GM10266 (cell line): ENCODE measurements around the gene APC2.
A peak's percentile ranks its signal among the peaks of the same experiment; 100 is the strongest.
"Not testable (repeated sequence)": the region's sequence is repeated elsewhere in the genome, so short reads cannot be mapped to it uniquely, and the experiment has no call there.

ENCODE experiments used
- DNase-seq: peaks from one replicate; pipeline ENCODE4 v3.0.0; 2012; ENCODE audit errors: extremely low spot score
- TF ChIP-seq, protein P1 (sequence below): IDR thresholded peaks from 2 replicates; pipeline ENCODE4 v1.5.1; 2012; ENCODE audit warnings: mild to moderate bottlenecking, low read depth; ENCODE audit not compliant: control insufficient read depth, insufficient read depth; ENCODE audit errors: missing control alignments

APC2 gene

GRCh38 chr19:1474765-1475351 lies 24.9 kb downstream of the APC2 start:
- no peak for DNase-seq
- TF ChIP-seq, protein P1, sequence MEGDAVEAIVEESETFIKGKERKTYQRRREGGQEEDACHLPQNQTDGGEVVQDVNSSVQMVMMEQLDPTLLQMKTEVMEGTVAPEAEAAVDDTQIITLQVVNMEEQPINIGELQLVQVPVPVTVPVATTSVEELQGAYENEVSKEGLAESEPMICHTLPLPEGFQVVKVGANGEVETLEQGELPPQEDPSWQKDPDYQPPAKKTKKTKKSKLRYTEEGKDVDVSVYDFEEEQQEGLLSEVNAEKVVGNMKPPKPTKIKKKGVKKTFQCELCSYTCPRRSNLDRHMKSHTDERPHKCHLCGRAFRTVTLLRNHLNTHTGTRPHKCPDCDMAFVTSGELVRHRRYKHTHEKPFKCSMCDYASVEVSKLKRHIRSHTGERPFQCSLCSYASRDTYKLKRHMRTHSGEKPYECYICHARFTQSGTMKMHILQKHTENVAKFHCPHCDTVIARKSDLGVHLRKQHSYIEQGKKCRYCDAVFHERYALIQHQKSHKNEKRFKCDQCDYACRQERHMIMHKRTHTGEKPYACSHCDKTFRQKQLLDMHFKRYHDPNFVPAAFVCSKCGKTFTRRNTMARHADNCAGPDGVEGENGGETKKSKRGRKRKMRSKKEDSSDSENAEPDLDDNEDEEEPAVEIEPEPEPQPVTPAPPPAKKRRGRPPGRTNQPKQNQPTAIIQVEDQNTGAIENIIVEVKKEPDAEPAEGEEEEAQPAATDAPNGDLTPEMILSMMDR: no peak

- TF ChIP-seq, protein P1: no peak
- DNase-seq: no peak
These were observed 26.0 kb downstream of the APC2 start for GRCh38 chr19:1475751-1476437.

DNA sequence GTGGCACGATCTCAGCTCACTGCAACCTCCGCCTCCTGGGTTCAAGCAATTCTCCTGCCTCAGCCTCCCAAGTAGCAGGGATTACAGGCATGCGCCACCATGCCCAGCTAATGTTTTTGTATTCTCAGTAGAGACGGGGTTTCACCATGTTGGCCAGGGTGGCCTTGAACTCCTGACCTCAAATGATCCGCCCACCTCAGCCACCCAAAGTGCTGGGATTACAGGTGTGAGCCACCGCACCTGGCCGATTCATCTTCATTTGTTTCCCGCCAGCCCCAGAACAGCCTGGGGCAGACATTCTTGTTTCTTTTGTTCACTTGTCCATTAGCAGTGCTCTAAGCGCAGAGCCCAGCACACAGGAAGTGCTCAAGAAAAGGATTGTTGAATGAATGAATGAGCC lies 27.1 kb downstream of the APC2 start:
- not testable (repeated sequence) for DNase-seq

GRCh38 chr19:1478934-1479707 lies 29.2 kb downstream of the APC2 start, which contains the start of gene C19orf25:
Gene C19orf25 (minus strand): TSS chr19:1479215. CDS start chr19:1478903, 312 bp downstream.
- DNase-seq: peak; percentile 99
- TF ChIP-seq, protein P1: no peak

- TF ChIP-seq, protein P1: no peak
These were observed 31.4 kb downstream of the APC2 start for GRCh38 chr19:1481224-1481892.

DNA sequence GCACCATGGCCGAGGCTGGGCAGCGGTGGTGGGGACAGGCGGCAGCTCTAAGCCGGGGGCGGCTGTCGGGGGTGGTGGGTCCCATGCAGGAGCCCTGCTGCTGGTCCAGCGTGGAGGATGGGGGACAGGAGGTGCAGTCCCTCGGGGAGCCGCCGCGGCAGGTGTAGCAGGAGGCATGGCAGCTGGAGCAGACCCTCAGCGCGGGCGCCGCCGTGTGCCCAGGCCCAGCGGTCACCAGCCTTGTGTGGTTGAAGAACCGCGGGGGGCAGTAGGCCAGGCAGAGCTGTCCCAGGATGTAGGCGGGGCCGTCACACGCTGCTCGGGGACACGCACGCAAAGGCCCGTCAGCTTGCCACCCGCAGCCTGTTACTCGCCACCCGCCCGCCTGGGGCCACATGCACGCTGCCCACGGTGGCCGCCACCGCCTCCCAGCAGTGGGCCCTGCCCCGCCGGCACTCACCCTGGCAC lies 32.0 kb downstream of the APC2 start:
- TF ChIP-seq, protein P1: no peak
- no peak for DNase-seq

More at GRCh38 chr19:1481224-1481892, 31.4 kb downstream of the APC2 start:
- DNase-seq: no peak
